Stimulated activated naive CD8-positive, alpha-beta T cell treated with anti-CD3 and anti-CD28 coated beads, Interleukin-15, Interleukin-2, amounts not matched to agents 100 ng/mL and 50 ng/mL, for 24 hours (primary cell): ENCODE data around the gene IER5.

Experiments
- H3K27ac Mint-ChIP-seq: one replicate; pipeline ENCODE4 v1.8.0; 2021; ENCODE audit warnings: mild to moderate bottlenecking, mixed read lengths
- H3K27me3 Mint-ChIP-seq: one replicate; pipeline ENCODE4 v1.8.0; 2021; ENCODE audit warnings: mixed read lengths
- H3K36me3 Mint-ChIP-seq: one replicate; pipeline ENCODE4 v1.8.0; 2021; ENCODE audit warnings: low read depth, mixed read lengths
- H3K4me1 Mint-ChIP-seq: one replicate; pipeline ENCODE4 v1.8.0; 2021; ENCODE audit warnings: low read depth, mixed read lengths
- H3K4me3 Mint-ChIP-seq: one replicate; pipeline ENCODE4 v1.8.0; 2021; ENCODE audit warnings: mild to moderate bottlenecking, mixed read lengths
- H3K9me3 Mint-ChIP-seq: one replicate; pipeline ENCODE4 v1.8.0; 2021; ENCODE audit warnings: mixed read lengths

IER5 gene

DNA sequence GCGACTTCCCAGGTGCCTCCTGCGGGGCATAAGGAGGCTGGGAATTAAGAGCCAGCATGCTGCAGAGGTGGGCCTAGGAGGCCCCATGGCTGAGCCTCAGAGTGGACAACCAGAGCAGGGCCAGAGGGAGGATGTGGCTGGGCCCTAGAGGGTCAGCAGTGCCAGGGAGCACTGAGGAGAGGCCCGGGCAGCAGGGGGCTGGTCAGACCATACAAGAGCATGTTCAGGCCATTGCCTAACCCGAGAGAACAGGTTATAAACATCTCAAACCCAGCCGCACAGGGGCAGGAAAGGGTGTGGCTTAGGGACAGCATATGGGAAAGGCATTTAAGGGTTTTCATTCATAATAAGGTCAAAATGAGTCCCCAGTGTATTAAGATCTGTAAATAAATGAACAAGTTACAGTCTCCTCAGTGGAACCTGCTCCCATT lies 51.1 kb downstream of the IER5 start:
- Mint-ChIP-seq H3K4me1 (peaks cover 77% of the 10 kb centered on the region), H3K36me3 (no peaks in the 10 kb centered on the region), H3K4me3 (no peak overlapping the region), H3K27me3 (no peaks in the 10 kb centered on the region), H3K9me3 (no peaks in the 10 kb centered on the region), H3K27ac (no peak overlapping the region)

- Mint-ChIP-seq H3K27ac (peak overlapping the region; percentile 84), H3K4me3 (peak overlapping the region; percentile 40), H3K4me1 (peaks cover 69% of the 10 kb centered on the region), H3K36me3 (no peaks in the 10 kb centered on the region), H3K27me3 (no peaks in the 10 kb centered on the region), H3K9me3 (no peaks in the 10 kb centered on the region)
These were observed 51.9 kb downstream of the IER5 start for GRCh38 chr1:181140398-181140797.

DNA sequence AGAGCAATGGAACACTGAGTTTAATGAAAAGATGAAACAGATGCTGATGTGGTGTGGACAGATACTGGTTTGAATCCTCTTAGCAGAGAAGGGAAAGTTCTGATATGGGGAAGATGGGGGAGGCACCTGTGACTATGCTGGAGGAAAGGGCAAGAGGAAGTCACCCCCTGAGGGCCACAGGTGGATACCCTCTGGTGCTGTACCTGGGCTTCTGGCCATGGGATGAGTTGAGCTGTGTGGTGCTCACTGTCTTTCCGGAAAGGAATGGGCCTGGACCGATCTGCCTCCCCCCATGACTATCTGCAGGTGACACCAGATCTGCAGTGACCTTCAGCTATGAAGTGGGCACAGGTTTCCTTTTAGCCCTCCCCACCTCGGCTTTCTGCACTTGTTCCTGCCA lies 52.4 kb downstream of the IER5 start:
- Mint-ChIP-seq H3K27ac (peak overlapping the region; percentile 84), H3K9me3 (no peaks in the 10 kb centered on the region), H3K27me3 (no peaks in the 10 kb centered on the region), H3K36me3 (no peaks in the 10 kb centered on the region), H3K4me1 (peaks cover 64% of the 10 kb centered on the region), H3K4me3 (peak overlapping the region; percentile 40)

- Mint-ChIP-seq H3K9me3 (no peaks in the 10 kb centered on the region), H3K27me3 (no peaks in the 10 kb centered on the region), H3K4me1 (peaks cover 59% of the 10 kb centered on the region), H3K4me3 (peak overlapping the region; percentile 40), H3K36me3 (no peaks in the 10 kb centered on the region), H3K27ac (peak overlapping the region; percentile 84)
These were observed 53.0 kb downstream of the IER5 start for GRCh38 chr1:181141431-181141910.
